WTC11 (cell line): ENCODE results near the gene RASGEF1C. TPM values are rescaled to one million over a fixed set of nuclear protein-coding genes. Genes with fewer than 3 reads are reported as not detected.
A peak's percentile ranks its signal among the peaks of the same experiment; 100 is the strongest.

Source experiments
- ATAC-seq: fragments of 200-7000 bp; cut with Tn5 transposase; 2 replicates; pipeline ENCODE4 v1.10.0; 2021; ENCODE audit warnings: mild to moderate bottlenecking, moderate library complexity
- CTCF ChIA-PET: fragments of 300-600 bp; sonication (Branson Sonifier 250); formaldehyde crosslinking; loops from one replicate; lab custom pipeline; 2021; ENCODE audit warnings: antibody characterized with exemption; lab: Charles Lee
- POLR2A ChIA-PET: fragments of 350-600 bp; sonication (Branson Sonifier 250); formaldehyde crosslinking; loops from one replicate; lab custom pipeline; 2021; ENCODE audit warnings: antibody characterized with exemption; lab: Charles Lee
- DNase-seq: peaks from one replicate; pipeline ENCODE4 v3.0.0; 2021; ENCODE audit warnings: low spot score
- H3K27ac Mint-ChIP-seq: 2 replicates; pipeline ENCODE4 v1.8.0; 2021; ENCODE audit warnings: mixed read lengths
- H3K27me3 Mint-ChIP-seq: 2 replicates; pipeline ENCODE4 v1.8.0; 2021; ENCODE audit warnings: low read depth, mild to moderate bottlenecking, moderate library complexity, mixed read lengths
- H3K36me3 Mint-ChIP-seq: 2 replicates; pipeline ENCODE4 v1.8.0; 2021; ENCODE audit warnings: mixed read lengths
- H3K4me1 Mint-ChIP-seq: 2 replicates; pipeline ENCODE4 v1.8.0; 2022; ENCODE audit warnings: mixed read lengths
- H3K4me3 Mint-ChIP-seq: 2 replicates; pipeline ENCODE4 v1.8.0; 2021; ENCODE audit warnings: mild to moderate bottlenecking, moderate library complexity, mixed read lengths
- H3K9me3 Mint-ChIP-seq: 2 replicates; pipeline ENCODE4 v1.8.0; 2021; ENCODE audit warnings: mixed read lengths
- E2F1 ChIP-seq: sonication (generic); formaldehyde crosslinking; IDR thresholded peaks from 2 replicates; pipeline ENCODE4 v1.8.0; 2022; ENCODE audit warnings: mild to moderate bottlenecking, missing genetic modification reagents
- EMX1 ChIP-seq: fragments of 250-450 bp; sonication (Bioruptor Pico); IDR thresholded peaks from 2 replicates; pipeline ENCODE4 v1.8.0; 2021; ENCODE audit warnings: mild to moderate bottlenecking
- GABPB1 ChIP-seq: sonication (generic); formaldehyde crosslinking; IDR thresholded peaks from 2 replicates; pipeline ENCODE4 v1.8.1; 2023; ENCODE audit warnings: mild to moderate bottlenecking, missing genetic modification reagents
- GRHL2 ChIP-seq: fragments of 250-450 bp; sonication (Bioruptor Pico); IDR thresholded peaks from 2 replicates; pipeline ENCODE4 v1.8.0; 2022; ENCODE audit warnings: mild to moderate bottlenecking, moderate library complexity; ENCODE audit not compliant: insufficient replicate concordance, severe bottlenecking
- IRF1 ChIP-seq: sonication (generic); formaldehyde crosslinking; IDR thresholded peaks from 2 replicates; pipeline ENCODE4 v1.8.0; 2023; ENCODE audit warnings: missing genetic modification reagents
- KAT7 ChIP-seq: sonication (generic); formaldehyde crosslinking; IDR thresholded peaks from 2 replicates; pipeline ENCODE4 v1.8.1; 2023; ENCODE audit warnings: missing genetic modification reagents, mild to moderate bottlenecking, borderline replicate concordance
- MYBL2 ChIP-seq: sonication (generic); formaldehyde crosslinking; IDR thresholded peaks from 2 replicates; pipeline ENCODE4 v1.8.1; 2023; ENCODE audit warnings: mild to moderate bottlenecking, moderate library complexity, missing genetic modification reagents
- PRDM15 ChIP-seq: sonication (generic); formaldehyde crosslinking; IDR thresholded peaks from 2 replicates; pipeline ENCODE4 v1.8.0; 2022; ENCODE audit warnings: missing genetic modification reagents
- PREB ChIP-seq: sonication (generic); formaldehyde crosslinking; IDR thresholded peaks from 2 replicates; pipeline ENCODE4 v1.8.1; 2022; ENCODE audit warnings: mild to moderate bottlenecking, missing genetic modification reagents, moderate library complexity, borderline replicate concordance
- TP53 ChIP-seq: sonication (generic); formaldehyde crosslinking; IDR thresholded peaks from 2 replicates; pipeline ENCODE4 v1.8.1; 2023; ENCODE audit warnings: mild to moderate bottlenecking, missing genetic modification reagents
- ZBTB21 ChIP-seq: sonication (generic); formaldehyde crosslinking; IDR thresholded peaks from 2 replicates; pipeline ENCODE4 v1.8.1; 2023; ENCODE audit warnings: mild to moderate bottlenecking, missing genetic modification reagents, borderline replicate concordance
- ZNF317 ChIP-seq: sonication (generic); formaldehyde crosslinking; IDR thresholded peaks from 2 replicates; pipeline ENCODE4 v1.8.1; 2023; ENCODE audit warnings: low read depth, mild to moderate bottlenecking, moderate library complexity, missing genetic modification reagents, borderline replicate concordance
- ZNF416 ChIP-seq: fragments of 250-450 bp; sonication (Bioruptor Pico); IDR thresholded peaks from 2 replicates; pipeline ENCODE4 v1.9.0; 2021; ENCODE audit warnings: mild to moderate bottlenecking, inconsistent platforms
- ZNF425 ChIP-seq: fragments of 250-450 bp; sonication (Bioruptor Pico); conservative IDR thresholded peaks from 2 replicates; pipeline ENCODE4 v1.9.0; 2021; ENCODE audit warnings: mild to moderate bottlenecking
- ZNF512 ChIP-seq: sonication (generic); formaldehyde crosslinking; IDR thresholded peaks from 2 replicates; pipeline ENCODE4 v1.8.1; 2022; ENCODE audit warnings: missing genetic modification reagents, borderline replicate concordance
- total RNA-seq: library from RNA; stranded (reverse); gene quantifications from 3 replicates; pipeline ENCODE4 v1.2.3, GENCODE V29; 2021

The RASGEF1C gene
- total RNA-seq, 1 experiment from 2014 or later = 0.96 TPM

- ChIA-PET CTCF (no interaction called here), POLR2A (no interaction called here)
- no peak overlapping the region for H3K27ac Mint-ChIP-seq
Measured at GRCh38 chr5:180105827-180106312, 103.1 kb downstream of the RASGEF1C start.

GRCh38 chr5:180104168-180104530, 104.9 kb downstream of the RASGEF1C start:
- Mint-ChIP-seq H3K36me3 (peaks cover 21% of the 10 kb centered on the region), H3K4me1 (no peaks in the 10 kb centered on the region), H3K27ac (no peak overlapping the region), H3K9me3 (peaks cover 31% of the 10 kb centered on the region), H3K4me3 (no peak overlapping the region), H3K27me3 (peaks cover 9% of the 10 kb centered on the region)
- DNase-seq = no peak
- no peak for ATAC-seq
- POLR2A ChIA-PET = no interaction called here
- TF ChIP-seq ZNF512 = no peak
- TF ChIP-seq E2F1 (CRISPR knock-in tag) = no peak
- no peak for TF ChIP-seq GRHL2 (CRISPR knock-in tag)
- TF ChIP-seq KAT7 (CRISPR knock-in tag) = no peak
- TF ChIP-seq IRF1 (CRISPR knock-in tag) = no peak
- TF ChIP-seq PRDM15 (CRISPR knock-in tag) = no peak
- TF ChIP-seq ZNF317 (CRISPR knock-in tag) = no peak
- TF ChIP-seq ZNF416 (CRISPR knock-in tag) = no peak
- no peak for TF ChIP-seq ZBTB21
- TF ChIP-seq PREB (CRISPR knock-in tag) = no peak
- no peak for TF ChIP-seq MYBL2 (CRISPR knock-in tag)
- TF ChIP-seq EMX1 (CRISPR knock-in tag) = no peak
- TF ChIP-seq TP53 = no peak
- TF ChIP-seq, all 79 proteins: peak for 0
- CTCF ChIA-PET = no interaction called here

More at GRCh38 chr5:180105827-180106312, 103.1 kb downstream of the RASGEF1C start:
- peaks cover 21% of the 10 kb centered on the region for H3K36me3 Mint-ChIP-seq
- H3K27me3 Mint-ChIP-seq = peaks cover 9% of the 10 kb centered on the region
- no peak for TF ChIP-seq ZNF425 (CRISPR knock-in tag)
- TF ChIP-seq GABPB1 (CRISPR knock-in tag) = 0 out of 2 replicates have a peak, but pooled peaks have one; percentile 20
- TF ChIP-seq, all 79 proteins: peak for 1
- Mint-ChIP-seq H3K4me3 (no peak overlapping the region), H3K4me1 (no peaks in the 10 kb centered on the region), H3K9me3 (peaks cover 31% of the 10 kb centered on the region)
- ATAC-seq (no peak), DNase-seq (no peak)
